NCI-H510A treated with DMSO at 0.1 percent for 48 hours (cell line): Measurements from ENCODE around the gene PEX11A.
"Not testable (repeated sequence)": the region's sequence is repeated elsewhere in the genome, so short reads cannot be mapped to it uniquely, and the experiment has no call there.

Experiments
- DNase-seq: peaks from one replicate; lab custom pipeline; 2025; lab: John Stamatoyannopoulos, UW

PEX11A gene

GRCh38 chr15:89690276-89691218, at the start of gene PEX11A, which contains the start of gene WDR93:
Gene PEX11A, minus strand, starts transcription at chr15:89690754. Its CDS starts 122 bp downstream, at chr15:89690632.
Gene WDR93, plus strand, starts transcription at chr15:89690811. Its CDS starts 10,936 bp downstream, at chr15:89701747.
- peak; percentile 68 for DNase-seq

GRCh38 chr15:89740137-89740536, 49.6 kb upstream of the PEX11A start:
- DNase-seq, result peak; percentile 59

DNA sequence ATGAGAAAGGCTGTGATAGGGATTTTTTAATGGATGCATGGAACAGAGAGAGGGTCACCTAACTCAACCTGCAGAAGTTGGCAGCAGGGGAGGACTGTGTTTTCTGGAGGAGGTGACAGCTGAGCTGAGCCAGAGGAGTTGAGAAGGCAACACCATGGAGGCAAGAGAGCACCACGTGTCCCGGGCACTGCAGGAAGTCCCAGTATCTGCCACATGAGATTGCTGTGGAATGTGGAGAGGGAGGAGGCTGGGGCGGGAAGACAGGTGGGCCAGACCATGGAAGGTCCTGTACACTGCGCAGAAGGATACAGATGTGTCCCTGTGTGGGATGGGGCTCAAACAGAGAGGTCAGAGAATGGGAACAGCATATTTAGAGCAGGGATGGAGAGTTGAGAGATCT, 45.2 kb upstream of the PEX11A start:
- no peak for DNase-seq

GRCh38 chr15:89732451-89733172, 42.1 kb upstream of the PEX11A start:
- DNase-seq, result no peak

- DNase-seq, result no peak
Measured at GRCh38 chr15:89731275-89731674, 40.7 kb upstream of the PEX11A start.

DNA sequence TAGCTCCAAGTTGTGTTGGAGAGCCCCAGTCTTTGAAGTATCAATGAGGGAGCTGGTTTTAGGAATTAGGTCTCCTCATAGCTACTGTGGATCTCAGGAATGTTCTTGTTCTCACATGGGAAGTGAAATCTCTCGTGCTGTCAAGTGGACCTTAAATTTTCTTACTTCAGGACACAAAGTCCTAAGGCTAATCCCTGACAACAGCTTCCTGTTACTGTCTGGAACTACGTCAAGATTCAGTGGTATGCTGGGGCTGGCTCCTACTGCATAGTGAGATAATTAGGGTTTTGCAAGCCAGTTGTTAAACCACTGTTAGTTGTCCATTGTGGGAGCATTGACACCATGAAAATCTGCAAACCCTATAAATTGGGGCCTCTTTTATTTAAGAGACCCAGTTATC, 37.7 kb upstream of the PEX11A start:
- DNase-seq, result no peak

DNA sequence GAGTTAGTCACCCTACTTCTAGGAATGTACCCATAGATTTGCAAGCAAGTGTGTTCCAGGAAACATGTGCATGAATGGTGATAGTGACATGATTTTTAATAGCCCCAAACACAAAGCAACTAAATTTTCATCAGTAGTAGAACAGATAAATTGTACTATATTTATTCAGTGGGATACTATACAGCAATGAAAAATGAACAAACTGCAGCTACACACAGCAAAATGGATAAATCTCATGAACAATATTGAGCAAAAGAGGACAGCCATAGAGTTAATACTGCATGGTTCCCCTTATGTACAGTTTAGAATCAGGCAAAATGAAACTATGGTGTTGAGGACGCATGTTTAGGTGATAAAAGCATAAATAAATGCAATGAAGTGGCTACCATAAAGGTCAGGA, 34.5 kb upstream of the PEX11A start:
- DNase-seq, result no peak

DNA sequence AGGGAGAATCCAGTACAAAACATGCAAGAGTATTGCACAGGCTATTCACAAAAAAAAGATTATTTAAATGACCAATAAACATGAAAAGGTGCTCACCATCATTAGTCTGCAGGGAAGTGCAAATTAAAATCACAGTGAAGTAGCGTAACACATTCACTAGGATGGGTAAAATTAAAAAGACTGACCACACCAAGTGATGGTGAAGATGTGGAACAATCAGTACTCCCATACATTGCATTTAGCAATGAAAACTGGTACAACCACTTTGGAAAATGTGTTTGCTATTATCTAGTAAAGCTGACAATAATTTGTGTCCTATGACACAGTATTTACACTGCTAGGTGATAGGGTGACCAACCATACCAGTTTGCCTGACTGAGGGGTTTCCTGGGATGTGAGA, 34.1 kb upstream of the PEX11A start:
- no peak for DNase-seq

- DNase-seq, result no peak
Measured at GRCh38 chr15:89723031-89723430, 32.5 kb upstream of the PEX11A start.

GRCh38 chr15:89714775-89715174, 24.2 kb upstream of the PEX11A start:
- no peak for DNase-seq

DNA sequence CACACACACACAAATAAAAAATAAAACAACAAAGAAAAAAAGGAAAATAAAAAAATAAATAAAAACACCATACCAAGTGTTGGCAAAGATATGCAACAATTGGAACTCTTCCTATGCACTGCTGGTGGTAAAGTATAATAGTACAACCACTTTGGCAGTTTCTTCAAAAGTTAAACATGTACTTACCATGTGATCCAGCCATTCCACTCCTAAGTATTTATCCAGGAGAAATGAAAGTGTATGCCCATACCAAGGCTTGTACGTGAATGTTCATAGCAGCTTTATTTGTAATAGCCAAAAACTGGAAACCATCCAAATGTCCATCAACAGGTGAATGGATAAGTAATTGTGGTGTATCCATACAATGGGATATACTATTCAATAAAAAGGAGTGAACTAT, 17.0 kb upstream of the PEX11A start:
- no peak for DNase-seq

DNA sequence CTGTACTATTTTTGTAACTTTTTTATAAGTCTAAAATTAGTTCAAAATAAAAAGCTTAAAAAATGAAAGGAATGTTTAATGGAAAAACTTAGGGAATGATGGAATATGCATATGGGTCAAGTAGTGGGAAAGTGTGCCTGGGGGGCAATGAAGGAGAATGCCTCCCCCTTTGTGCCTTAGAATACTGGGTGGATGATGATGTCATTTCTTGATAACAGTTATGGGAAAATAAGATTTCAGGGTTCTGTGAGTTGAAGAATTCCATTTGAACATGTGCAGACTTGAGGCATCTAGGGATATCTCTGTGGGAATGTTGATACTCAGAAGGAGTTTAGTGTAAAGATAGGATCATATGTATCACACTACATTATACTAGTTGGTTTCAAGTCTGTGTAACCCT, 13.9 kb upstream of the PEX11A start:
- DNase-seq, result no peak

GRCh38 chr15:89695198-89695597, 4.6 kb upstream of the PEX11A start:
- DNase-seq, result no peak

DNA sequence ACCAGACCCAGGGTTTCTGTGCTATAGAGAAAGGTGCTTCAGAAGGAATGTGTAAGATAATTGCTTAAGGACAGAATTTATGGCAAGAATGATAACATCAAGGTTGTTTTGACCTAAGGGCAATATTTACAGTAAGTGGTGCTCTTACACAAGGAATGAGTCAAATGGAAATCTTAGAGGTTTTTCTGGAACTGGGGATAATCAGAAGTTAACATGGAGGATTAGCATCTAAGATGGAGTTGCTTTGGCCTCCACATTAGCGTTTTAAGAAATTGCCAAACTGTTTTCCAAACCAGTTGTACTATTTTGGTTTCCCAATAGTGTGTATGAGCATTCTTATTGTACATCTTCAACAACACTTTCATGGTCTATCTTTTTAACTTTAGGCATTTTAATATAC, 3.1 kb upstream of the PEX11A start:
- DNase-seq, result no peak

GRCh38 chr15:89693091-89693490, 2.5 kb upstream of the PEX11A start:
- no peak for DNase-seq

GRCh38 chr15:89689930-89690275, 651 bp downstream of the PEX11A start:
- DNase-seq, result not testable (repeated sequence)

GRCh38 chr15:89686522-89686921, 4.0 kb downstream of the PEX11A start:
- no peak for DNase-seq

GRCh38 chr15:89685995-89686394, 4.6 kb downstream of the PEX11A start:
- DNase-seq, result no peak

DNA sequence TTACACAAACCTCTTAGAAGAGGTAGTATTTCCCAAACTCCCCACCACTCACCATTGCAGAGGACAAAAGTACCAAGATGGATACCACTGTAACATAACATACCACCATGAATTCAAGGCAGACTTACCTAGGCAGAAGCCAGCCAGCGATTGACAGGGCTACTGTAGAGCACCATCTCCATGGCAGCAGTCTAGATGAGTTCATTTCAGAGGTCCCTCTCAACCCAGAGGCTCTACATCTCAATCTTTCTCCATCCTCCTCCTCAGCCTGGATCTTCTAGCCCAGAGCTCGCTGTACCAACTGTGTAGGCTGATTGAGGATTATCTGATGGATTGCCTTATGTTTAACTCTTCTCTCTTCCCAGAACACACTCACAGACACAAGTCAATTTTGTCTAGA, 9.4 kb downstream of the PEX11A start:
- no peak for DNase-seq

DNA sequence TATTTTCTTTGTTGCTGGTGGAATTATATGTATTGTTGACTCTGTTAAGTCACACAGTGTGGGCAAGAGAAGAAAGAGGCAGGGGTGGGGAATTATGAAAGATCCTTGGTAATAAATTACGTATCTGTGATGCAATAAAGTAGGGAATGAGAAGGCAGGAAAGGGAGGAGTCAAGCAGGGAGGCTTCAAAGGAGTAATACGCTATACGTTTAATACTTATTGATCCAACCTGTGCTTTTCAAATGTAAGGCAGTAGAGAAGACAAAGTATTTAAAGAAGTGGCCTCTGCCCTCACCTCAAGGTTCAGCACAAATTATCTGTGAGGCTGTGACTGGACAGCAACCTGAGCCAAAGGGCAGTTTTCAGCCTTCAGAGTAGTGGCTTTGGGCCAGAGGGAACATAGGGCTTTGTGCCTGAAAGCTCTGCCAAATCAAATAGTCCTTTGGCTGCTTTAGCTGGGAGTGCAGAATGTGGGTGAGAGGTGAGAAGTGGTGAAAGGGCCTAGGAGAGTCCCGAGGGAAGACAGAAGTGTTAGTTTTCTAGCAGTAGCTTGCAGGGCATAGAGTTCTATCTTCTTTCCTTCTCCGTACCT, 10.2 kb downstream of the PEX11A start:
- DNase-seq, result no peak

DNA sequence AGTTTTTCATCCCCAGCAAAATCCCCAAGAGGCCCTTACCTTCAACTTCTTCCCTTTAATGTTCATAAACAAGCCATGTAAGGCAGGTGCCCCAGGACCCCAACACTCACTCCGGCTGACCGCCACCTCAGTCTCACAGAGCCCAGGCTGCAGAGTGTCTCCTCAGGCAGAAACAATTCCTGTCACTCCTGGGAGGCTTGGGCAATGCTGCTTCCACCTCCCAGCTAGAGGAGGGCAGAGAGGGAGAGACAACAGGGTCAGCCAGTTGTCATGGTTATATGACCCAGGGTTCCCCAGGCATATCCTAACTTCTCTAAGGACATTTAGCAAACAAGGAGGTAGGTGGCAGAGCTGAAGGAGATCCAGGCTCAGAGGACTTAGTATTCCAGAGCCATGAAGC, 11.3 kb downstream of the PEX11A start, which contains the start of gene PLIN1:
Gene PLIN1, minus strand, starts transcription at position 156 of the 400 bp plus-strand sequence. CDS start 1,878 bp downstream, outside the sequence.
- DNase-seq, result no peak

DNA sequence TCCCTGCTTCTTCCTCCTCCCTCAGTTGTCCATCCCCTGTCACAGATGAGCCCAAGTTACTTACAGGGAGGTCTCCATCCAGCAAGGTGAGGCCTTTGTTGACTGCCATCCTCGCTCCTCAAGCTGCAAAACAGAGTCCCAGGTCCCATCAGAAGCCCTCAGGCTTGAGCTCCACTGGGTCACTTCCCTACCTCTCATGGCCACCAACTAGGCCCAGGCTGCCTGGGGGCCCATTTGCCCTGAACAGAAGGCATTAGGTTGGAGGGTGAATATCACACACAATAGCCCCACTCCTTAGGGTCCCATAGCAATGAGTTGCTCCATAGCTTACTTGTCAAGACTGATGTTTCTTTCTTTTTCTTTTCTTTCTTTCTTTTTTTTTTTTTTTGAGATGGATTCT, 13.2 kb downstream of the PEX11A start:
- no peak for DNase-seq

GRCh38 chr15:89675606-89676005, 14.9 kb downstream of the PEX11A start:
- DNase-seq, result no peak
